Measurements from ENCODE around the gene ZNF219.

Gene ZNF219

GRCh38 chr14:21070610-21071224 lies 27.7 kb downstream of the ZNF219 start:
- TF ChIP-seq CTCF (IDR thresholded peaks at IDR 0.05; ENCODE audit: control insufficient read depth, insufficient read depth, low read depth, low read length, missing control alignments) = no peak
- no peak for DNase-seq (ENCODE audit: low read depth)
- peak overlapping the region; percentile 96 for H3K4me3 ChIP-seq (ENCODE audit: control insufficient read depth, low read depth, low read length)

GRCh38 chr14:21070083-21070609 lies 28.3 kb downstream of the ZNF219 start, which contains the start of gene ARHGEF40:
Gene ARHGEF40 (plus strand): TSS chr14:21070304. CDS start chr14:21070397, 93 bp downstream.
- H3K4me3 ChIP-seq (ENCODE audit: control insufficient read depth, low read depth, low read length) = peak within 1 kb of the TSS; percentile 96
- DNase-seq (ENCODE audit: low read depth) = no peak
- no peak for TF ChIP-seq CTCF (IDR thresholded peaks at IDR 0.05; ENCODE audit: control insufficient read depth, insufficient read depth, low read depth, low read length, missing control alignments)

- DNase-seq (ENCODE audit: low read depth) = no peak
- H3K4me3 ChIP-seq (ENCODE audit: control insufficient read depth, low read depth, low read length) = peak overlapping the region; percentile 96
- no peak for TF ChIP-seq CTCF (IDR thresholded peaks at IDR 0.05; ENCODE audit: control insufficient read depth, insufficient read depth, low read depth, low read length, missing control alignments)
These were observed 28.9 kb downstream of the ZNF219 start for GRCh38 chr14:21069388-21070082.

GRCh38 chr14:21068521-21069387 lies 29.7 kb downstream of the ZNF219 start:
- DNase-seq (ENCODE audit: low read depth) = no peak
- H3K4me3 ChIP-seq (ENCODE audit: control insufficient read depth, low read depth, low read length) = peak overlapping the region; percentile 96
- peak; percentile 73 for TF ChIP-seq CTCF (IDR thresholded peaks at IDR 0.05; ENCODE audit: control insufficient read depth, insufficient read depth, low read depth, low read length, missing control alignments)

- TF ChIP-seq CTCF (IDR thresholded peaks at IDR 0.05; ENCODE audit: control insufficient read depth, insufficient read depth, low read depth, low read length, missing control alignments) = peak; percentile 37
- DNase-seq (ENCODE audit: low read depth) = no peak
- no peak overlapping the region for H3K4me3 ChIP-seq (ENCODE audit: control insufficient read depth, low read depth, low read length)
These were observed 31.5 kb downstream of the ZNF219 start for GRCh38 chr14:21066882-21067502.

- H3K4me3 ChIP-seq (ENCODE audit: control insufficient read depth, low read depth, low read length) = no peak overlapping the region
- no peak for TF ChIP-seq CTCF (IDR thresholded peaks at IDR 0.05; ENCODE audit: control insufficient read depth, insufficient read depth, low read depth, low read length, missing control alignments)
- no peak for DNase-seq (ENCODE audit: low read depth)
These were observed 35.0 kb downstream of the ZNF219 start for GRCh38 chr14:21063479-21063878.

Data from AG09309 (cell line).